ENCODE measurements around the gene TTBK1.

TTBK1 gene

GRCh38 chr6:43274127-43274915 lies 31.0 kb downstream of the TTBK1 start:
- DNase-seq, result no peak

DNA sequence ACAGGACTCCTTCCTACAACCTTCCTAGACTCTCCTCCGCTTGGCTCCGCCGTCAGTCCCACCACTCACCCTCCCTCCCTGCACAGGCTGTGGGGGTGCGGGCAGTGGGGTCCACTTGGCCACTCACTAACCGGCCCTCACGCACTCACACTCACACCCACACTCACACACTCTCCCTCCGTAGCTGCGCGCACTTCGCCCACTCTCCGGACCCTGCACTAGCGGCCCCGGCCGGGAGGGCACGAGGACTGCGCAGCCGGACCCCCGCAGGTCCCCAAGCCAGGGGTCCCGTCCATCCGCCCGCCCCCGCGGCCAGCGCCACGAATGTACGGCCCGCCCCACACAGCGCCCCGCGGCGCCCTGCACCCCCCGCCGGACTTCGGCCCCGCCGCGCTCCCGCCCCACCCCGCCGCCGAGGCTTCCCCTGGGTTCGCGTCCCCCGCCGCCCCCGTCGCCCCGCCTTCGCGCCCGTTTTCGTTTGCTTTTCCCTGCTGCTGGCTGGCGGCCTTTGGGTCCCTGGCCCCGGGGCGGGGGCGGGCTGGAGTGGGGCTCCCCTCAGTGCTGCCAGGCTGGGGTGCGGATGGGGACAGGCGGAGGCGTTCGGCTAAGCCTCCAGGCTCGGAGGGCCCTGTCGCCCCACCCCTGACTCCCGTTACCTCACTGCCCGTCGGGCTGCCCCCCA lies 31.8 kb downstream of the TTBK1 start:
- no peak for DNase-seq

DNA sequence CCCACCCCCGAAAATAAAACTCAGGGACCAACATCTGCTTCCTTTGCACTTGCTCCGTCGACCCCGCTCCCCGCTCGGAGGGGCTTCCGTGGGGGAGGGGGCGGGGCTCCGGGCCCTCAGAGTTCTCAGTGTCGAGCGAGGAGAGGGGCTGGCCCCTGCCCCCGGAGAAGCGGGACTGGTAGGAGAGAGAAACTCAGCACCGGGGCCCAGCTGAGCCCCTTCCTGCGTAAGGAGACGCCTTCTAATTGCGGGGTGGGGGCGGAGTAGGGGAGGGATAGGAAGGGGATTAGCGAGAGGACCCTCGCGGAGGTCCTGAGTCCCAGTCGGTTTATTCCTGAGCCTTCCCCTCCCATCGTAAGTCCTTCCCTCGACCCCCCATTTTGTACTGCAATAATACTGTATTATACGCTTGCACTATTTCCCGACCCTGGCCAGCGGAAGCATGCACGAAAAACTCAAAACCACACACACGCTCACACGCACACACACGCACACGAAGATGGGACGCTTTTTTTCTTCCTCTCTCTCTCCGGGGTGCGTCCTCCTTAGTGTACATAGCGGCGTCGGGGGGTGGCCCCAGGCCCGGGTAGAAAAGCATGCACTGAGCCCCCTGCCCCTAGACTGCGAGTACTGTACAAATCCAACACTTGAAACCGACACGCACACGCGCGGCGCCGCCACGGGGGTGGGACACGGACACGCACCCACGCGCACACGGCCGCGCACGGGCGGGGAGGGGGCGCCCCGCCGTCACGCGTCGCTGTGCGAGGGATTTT lies 32.7 kb downstream of the TTBK1 start:
- no peak for DNase-seq

DNA sequence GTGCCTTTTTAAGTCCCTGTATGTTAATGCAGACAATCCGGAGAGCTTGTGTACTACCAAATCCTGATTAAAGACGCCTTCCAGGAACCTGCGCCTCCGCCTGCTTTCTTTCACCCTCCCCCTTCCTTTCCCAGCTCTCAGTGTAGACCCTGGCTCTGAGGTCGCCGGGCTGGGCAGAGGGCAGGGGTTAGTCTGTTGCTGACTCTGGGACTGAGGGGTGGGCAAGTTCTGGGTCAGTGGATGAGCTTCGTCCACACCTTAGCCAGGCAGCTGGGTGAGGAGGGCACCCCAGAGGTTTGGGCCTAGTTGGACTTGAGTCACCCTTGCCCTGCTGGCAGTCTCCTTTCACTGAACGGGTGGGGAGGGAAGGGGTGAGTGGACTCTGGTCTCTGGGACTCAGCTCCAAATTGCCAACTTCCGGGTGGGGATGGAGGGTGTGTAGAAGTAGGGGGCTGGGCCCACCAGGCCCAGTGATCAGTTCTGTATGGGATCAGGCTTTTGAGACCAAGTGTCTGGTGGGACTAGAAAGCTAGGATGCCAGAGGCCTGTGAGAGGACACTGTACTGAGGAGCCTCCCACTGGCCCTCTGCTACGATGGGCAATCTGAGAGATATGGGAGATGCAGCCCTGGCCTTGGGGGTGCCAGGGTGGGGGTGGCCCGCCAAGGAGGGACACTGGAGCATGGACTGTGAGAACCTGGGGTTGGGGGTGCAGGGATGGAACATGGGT lies 33.5 kb downstream of the TTBK1 start:
- DNase-seq, result no peak

- no peak for DNase-seq
Observed at GRCh38 chr6:43277306-43277642, 34.0 kb downstream of the TTBK1 start.

DNA sequence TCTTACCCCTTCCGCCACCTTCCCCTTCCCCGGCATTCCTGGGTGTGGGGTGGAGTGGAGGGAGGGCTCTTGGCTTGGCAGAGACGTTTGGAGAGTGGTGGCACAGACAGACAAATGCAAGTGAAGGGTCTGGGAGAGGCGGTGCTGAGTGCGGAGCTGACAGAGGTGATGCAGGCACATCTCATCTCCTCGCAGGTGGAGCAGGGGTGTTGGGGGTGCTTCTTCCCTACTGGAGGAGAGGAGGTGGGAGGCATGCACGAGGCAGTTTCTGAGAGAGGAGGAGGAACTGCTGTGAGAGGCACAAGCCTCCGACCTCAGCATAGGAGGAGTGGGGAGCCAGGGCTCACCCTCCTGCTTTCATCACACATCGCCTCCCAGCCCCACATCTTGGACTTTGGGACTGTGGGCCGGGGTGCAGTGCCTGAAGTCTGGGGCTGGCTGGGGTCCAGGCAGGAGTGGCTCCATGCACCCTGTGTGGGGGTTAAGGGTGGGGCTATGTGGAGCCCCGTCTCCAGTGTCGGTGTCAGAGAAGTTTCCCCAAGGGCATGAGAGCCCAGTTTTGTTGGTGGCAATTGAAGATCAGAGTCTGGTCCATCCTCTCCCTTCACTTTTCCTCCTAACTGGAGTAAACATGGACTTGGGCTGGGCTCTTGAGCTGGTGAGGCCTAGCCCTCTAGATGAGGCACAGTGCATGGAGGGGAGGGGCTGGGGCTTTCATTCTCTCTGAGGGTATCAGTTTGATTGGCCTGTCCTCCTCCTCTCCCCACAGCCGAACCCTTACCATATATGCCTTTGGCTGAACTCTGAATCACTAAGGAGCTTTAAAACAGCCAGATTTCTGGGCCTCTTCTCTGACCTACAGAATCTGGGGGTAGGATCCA lies 34.6 kb downstream of the TTBK1 start:
- DNase-seq, result no peak

DNA sequence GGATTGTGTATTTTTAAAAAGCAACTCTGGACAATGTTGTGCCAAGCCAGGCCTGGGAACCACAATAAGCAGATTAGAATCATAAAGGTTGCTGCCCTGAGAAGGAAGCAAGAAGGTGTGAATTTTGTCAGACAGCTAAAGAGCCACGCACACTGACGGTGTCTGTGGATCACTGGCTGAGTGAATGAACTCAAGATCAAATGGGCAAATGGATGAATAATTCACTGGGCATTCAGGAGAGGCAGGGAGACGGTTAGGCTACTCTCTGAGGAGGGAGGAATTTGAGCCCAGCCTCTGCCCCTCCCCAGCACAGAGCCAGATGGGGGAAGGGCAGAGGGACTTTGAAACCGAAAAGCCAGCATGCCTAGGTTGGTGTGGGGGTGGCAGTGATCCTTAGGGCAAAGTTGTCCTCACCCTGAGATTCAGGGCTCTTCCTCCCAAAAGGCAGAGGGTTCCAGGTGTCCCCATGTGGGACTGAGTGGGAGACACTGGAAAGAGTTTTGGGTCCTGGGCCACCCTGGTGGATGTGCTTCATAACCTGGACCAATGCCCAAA lies 35.3 kb downstream of the TTBK1 start:
- DNase-seq, result no peak

- DNase-seq, result no peak
Observed at GRCh38 chr6:43280234-43280633, 37.0 kb downstream of the TTBK1 start.

DNA sequence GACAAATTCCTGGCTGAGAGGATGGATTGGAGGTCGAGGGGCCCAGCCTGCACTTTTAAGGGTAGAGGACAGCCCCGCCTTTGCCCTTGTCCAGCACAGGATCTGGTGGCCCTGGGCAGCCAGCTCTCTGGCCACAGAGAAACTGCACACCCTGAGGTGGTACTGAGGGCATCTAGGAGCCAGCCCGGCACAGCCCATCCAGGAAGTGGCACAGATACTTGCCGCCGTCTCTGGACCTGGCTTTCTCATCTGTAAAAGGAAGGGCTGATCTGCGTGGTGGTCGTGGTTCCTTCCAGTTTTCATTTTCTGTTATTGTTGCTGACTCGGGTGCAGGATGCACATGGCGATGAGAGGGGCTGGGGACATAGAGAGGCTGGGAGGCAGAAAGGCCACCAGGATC lies 38.8 kb downstream of the TTBK1 start:
- no peak for DNase-seq

DNA sequence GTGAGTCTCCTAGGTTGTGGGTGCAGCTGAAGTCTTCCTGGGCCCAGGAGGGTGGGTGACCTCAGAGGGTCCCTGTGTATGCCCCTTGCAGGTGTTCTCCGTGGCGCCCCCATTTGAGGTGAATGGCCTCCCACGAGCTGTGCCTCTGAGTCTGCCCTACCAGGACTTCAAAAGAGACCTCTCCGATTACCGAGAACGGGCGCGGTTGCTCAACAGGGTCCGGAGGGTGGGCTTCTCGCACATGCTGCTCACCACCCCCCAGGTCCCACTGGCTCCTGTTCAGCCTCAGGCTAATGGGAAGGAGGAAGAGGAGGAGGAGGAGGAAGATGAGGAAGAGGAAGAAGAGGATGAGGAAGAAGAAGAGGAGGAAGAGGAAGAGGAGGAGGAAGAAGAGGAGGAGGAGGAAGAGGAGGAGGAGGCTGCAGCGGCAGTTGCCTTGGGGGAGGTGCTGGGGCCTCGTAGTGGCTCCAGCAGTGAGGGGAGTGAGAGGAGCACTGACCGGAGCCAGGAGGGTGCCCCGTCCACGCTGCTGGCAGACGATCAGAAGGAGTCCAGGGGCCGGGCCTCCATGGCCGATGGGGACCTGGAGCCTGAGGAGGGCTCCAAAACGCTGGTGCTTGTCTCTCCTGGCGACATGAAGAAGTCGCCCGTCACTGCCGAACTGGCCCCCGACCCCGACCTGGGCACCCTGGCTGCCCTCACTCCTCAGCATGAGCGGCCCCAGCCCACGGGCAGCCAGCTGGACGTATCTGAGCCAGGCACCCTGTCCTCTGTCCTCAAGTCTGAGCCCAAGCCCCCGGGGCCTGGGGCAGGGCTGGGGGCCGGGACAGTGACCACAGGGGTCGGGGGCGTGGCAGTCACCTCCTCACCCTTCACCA lies 39.6 kb downstream of the TTBK1 start:
- DNase-seq, result no peak

GRCh38 chr6:43283514-43283901 lies 40.2 kb downstream of the TTBK1 start:
- DNase-seq, result no peak

- DNase-seq, result no peak
Observed at GRCh38 chr6:43283905-43284304, 40.6 kb downstream of the TTBK1 start.

DNA sequence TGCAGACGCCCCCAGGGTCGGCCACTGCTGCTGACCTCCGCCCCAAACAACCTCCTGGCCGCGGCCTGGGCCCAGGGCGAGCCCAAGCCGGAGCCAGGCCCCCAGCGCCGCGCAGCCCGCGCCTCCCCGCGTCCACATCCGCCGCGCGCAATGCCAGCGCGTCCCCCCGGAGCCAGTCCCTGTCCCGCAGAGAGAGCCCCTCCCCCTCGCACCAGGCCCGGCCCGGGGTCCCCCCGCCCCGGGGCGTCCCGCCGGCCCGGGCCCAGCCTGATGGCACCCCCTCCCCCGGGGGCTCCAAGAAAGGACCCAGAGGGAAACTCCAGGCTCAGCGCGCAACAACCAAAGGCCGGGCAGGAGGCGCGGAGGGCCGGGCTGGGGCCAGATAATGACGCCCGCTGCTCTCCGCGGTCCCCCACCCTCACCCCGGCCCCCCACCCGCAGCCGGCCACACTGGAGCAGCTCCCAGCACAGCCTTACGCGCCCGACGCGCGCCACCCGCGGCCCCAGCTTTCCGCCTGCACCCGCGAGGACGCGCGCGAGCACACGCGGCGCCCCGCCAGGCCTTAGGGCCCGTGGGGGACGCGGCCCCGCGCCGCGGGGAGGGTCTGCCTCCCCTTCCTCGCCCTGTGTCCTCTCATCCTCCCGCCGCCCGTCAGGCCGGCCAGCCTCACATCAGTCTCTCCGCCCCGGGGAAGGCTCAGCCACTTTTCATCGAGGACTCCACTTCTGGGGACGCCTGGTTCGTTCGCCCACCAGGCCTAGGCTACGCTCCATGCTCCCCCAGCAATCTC lies 41.9 kb downstream of the TTBK1 start:
- DNase-seq, result no peak

GRCh38 chr6:43285832-43286231 lies 42.6 kb downstream of the TTBK1 start:
- no peak for DNase-seq

DNA sequence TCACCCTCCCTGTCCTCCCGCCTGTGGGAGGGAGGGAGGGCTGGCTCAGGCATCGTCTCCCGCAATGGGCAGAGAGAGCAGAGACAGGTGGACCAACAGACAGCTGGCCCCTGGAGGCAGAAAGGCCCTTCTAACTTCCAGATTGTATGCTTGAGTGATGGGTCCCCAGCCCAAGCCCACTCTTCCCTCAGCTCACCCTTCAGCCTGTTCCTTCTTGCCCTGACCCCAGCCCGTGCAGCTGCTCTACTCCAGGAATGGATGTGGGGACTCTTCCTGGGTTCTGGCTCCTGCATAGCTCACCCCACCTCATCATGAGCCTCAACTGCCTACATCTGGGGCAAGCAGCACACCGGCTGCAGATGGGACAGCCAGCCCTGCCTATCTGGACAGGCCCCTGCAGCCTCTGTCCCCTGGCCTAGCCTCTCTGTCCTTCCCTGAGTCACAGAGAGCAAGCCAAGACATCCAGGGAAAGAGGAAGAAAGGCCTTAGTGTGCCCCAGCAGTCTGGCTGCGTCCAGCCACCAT lies 43.2 kb downstream of the TTBK1 start:
- no peak for DNase-seq

GRCh38 chr6:43286980-43287716 lies 43.9 kb downstream of the TTBK1 start:
- DNase-seq, result no peak

DNA sequence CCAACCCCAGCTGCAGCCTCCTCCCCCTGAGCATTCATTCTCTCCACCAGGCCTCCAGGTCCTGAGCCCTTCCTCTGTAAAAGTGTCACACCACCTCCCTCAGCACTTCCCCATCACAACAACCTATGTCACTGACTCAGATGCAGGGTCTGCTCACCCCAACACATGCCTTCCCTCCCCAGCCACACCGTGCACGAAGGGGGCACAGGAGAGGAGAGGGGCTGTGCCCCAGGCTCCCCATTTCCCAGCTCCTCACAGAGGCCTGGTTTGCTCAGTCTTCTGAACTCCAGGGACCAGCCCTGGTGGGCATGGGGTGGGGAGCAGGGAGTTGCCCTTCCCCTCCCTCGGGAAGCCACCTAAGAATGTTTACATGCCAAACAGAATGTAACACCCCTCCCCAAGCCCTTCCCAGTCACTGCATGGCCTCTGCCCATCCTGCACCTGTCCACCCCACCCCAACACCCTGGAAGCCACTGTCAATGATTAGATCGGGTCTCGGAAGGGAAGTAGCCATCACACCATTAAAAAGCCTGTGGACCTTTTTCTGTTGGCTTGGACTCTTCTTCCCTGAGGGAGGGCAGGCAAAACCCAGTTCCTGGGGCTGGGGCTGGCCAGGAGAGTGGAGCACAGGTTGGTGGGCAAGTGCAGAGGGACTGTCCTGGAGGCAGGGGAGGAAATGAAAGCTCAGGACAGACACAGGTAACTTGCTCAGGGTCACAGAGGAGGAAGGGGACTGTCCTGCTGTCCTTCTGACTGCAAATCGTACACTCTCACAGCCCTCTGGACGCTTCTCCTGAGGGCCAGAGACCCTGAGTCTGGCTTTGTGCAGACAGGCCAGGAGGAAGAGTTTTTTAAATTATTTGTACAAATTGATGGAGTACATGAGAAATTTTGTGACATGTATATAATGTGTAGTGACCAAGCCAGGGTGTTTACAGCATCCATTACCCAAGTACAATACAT lies 44.7 kb downstream of the TTBK1 start:
- no peak for DNase-seq

All from DMS 273 treated with DMSO at 0.1 percent for 48 hours (cell line).